HG03280 (cell line): ENCODE data around the gene HHLA2.

ENCODE experiments used
- ATAC-seq: cut with Tn5 transposase; IDR thresholded peaks from one replicate; pipeline ENCODE4 v1.9.1; 2021; ENCODE audit warnings: mild to moderate bottlenecking, moderate library complexity; ENCODE audit not compliant: unreplicated experiment

Gene HHLA2

GRCh38 chr3:108298056-108298455 is 1.7 kb downstream of the HHLA2 start:
- no peak for ATAC-seq

GRCh38 chr3:108300103-108300849 is 3.9 kb downstream of the HHLA2 start:
- no peak for ATAC-seq

- ATAC-seq, result peak; percentile 56
These were observed 5.5 kb downstream of the HHLA2 start for GRCh38 chr3:108301695-108302404.

GRCh38 chr3:108302570-108302969 is 6.2 kb downstream of the HHLA2 start:
- ATAC-seq, result no peak

GRCh38 chr3:108305484-108306172 is 9.3 kb downstream of the HHLA2 start:
- no peak for ATAC-seq

- no peak for ATAC-seq
These were observed 15.4 kb downstream of the HHLA2 start for GRCh38 chr3:108311797-108312196.

GRCh38 chr3:108312656-108313055 is 16.3 kb downstream of the HHLA2 start:
- ATAC-seq, result no peak

GRCh38 chr3:108315767-108316301 is 19.5 kb downstream of the HHLA2 start:
- no peak for ATAC-seq

- no peak for ATAC-seq
These were observed 23.2 kb downstream of the HHLA2 start for GRCh38 chr3:108319428-108320082.

GRCh38 chr3:108320746-108321350 is 24.5 kb downstream of the HHLA2 start:
- no peak for ATAC-seq

- no peak for ATAC-seq
These were observed 26.0 kb downstream of the HHLA2 start for GRCh38 chr3:108322352-108322751.

GRCh38 chr3:108324177-108324576 is 27.8 kb downstream of the HHLA2 start:
- no peak for ATAC-seq

- ATAC-seq, result no peak
These were observed 30.8 kb downstream of the HHLA2 start for GRCh38 chr3:108327168-108327567.

GRCh38 chr3:108328821-108329486 is 32.6 kb downstream of the HHLA2 start:
- no peak for ATAC-seq

GRCh38 chr3:108329508-108329907 is 33.2 kb downstream of the HHLA2 start:
- no peak for ATAC-seq

GRCh38 chr3:108329947-108330346 is 33.6 kb downstream of the HHLA2 start:
- no peak for ATAC-seq

- ATAC-seq, result no peak
These were observed 35.4 kb downstream of the HHLA2 start for GRCh38 chr3:108331792-108332191.

- no peak for ATAC-seq
These were observed 37.6 kb downstream of the HHLA2 start for GRCh38 chr3:108333961-108334360.

- ATAC-seq, result no peak
These were observed 38.4 kb downstream of the HHLA2 start for GRCh38 chr3:108334701-108335100.

GRCh38 chr3:108338901-108339545 is 42.7 kb downstream of the HHLA2 start:
- no peak for ATAC-seq
